GM20431 (cell line): ENCODE data around the gene DPP4.

Experiments used
- in situ Hi-C: fragments of 300-500 bp; cut with MseI, MboI; formaldehyde crosslinking; loops from one replicate; pipeline ENCODE4 v1.15.0; 2020; ENCODE audit warnings: low sequenced_read_pairs; ENCODE audit not compliant: unreplicated experiment

DPP4 gene

GRCh38 chr2:162028511-162028910 lies 45.5 kb downstream of the DPP4 start:
- in situ Hi-C loops: no loop called here

- in situ Hi-C loops: no loop called here
These were observed 48.7 kb downstream of the DPP4 start for GRCh38 chr2:162025121-162025911.

- in situ Hi-C loops: no loop called here
These were observed 51.6 kb downstream of the DPP4 start for GRCh38 chr2:162022290-162022945.

- in situ Hi-C loops: no loop called here
These were observed 52.4 kb downstream of the DPP4 start for GRCh38 chr2:162021516-162022058.

- in situ Hi-C loops: no loop called here
These were observed 55.5 kb downstream of the DPP4 start for GRCh38 chr2:162018530-162018929.

- in situ Hi-C loops: no loop called here
These were observed 56.8 kb downstream of the DPP4 start for GRCh38 chr2:162017233-162017632.

GRCh38 chr2:162016080-162016479 lies 57.9 kb downstream of the DPP4 start:
- in situ Hi-C loops: no loop called here

- in situ Hi-C loops: no loop called here
These were observed 59.3 kb downstream of the DPP4 start for GRCh38 chr2:162014751-162015150.

GRCh38 chr2:162013514-162014475 lies 60.2 kb downstream of the DPP4 start:
- in situ Hi-C loops: no loop called here

- in situ Hi-C loops: no loop called here
These were observed 61.4 kb downstream of the DPP4 start for GRCh38 chr2:162012565-162013058.

GRCh38 chr2:162011706-162012564 lies 62.1 kb downstream of the DPP4 start:
- in situ Hi-C loops: no loop called here

GRCh38 chr2:162009543-162009942 lies 64.5 kb downstream of the DPP4 start:
- in situ Hi-C loops: loop anchor here (10.0 kb wide), 1 partner anchor 115 kb away; no protein-coding TSS in a partner anchor

GRCh38 chr2:162007447-162008040 lies 66.5 kb downstream of the DPP4 start:
- in situ Hi-C loops: loop anchor here (10.0 kb wide), 1 partner anchor 117 kb away; no protein-coding TSS in a partner anchor

GRCh38 chr2:162006337-162006736 lies 67.7 kb downstream of the DPP4 start:
- in situ Hi-C loops: loop anchor here (10.0 kb wide), 1 partner anchor 118 kb away; no protein-coding TSS in a partner anchor

GRCh38 chr2:162004031-162004430 lies 70.0 kb downstream of the DPP4 start:
- in situ Hi-C loops: loop anchor here (10.0 kb wide), 1 partner anchor 121 kb away; no protein-coding TSS in a partner anchor

- in situ Hi-C loops: loop anchor here (10.0 kb wide), 1 partner anchor 122 kb away; no protein-coding TSS in a partner anchor
These were observed 71.3 kb downstream of the DPP4 start for GRCh38 chr2:162002623-162003235.

- in situ Hi-C loops: loop anchor here (10.0 kb wide), 1 partner anchor 124 kb away; no protein-coding TSS in a partner anchor
These were observed 73.6 kb downstream of the DPP4 start for GRCh38 chr2:162000431-162000830.

- in situ Hi-C loops: no loop called here
These were observed 74.7 kb downstream of the DPP4 start for GRCh38 chr2:161999321-161999720.
